Small intestine (tissue), 7 donors: Measurements from ENCODE around the gene ENAH. TPM values are rescaled to one million over a fixed set of nuclear protein-coding genes. Genes with fewer than 3 reads are reported as not detected.

Experiments used
- DNase-seq, 2 donors: peaks; one replicate each; pipeline versions ENCODE4 v3.0.0 to v3.0.0-alpha.2; 2013
- FAIRE-seq: peaks from 2 replicates; lab custom pipeline; 2012; peaks lifted over from hg19 to GRCh38; lab: Jason Lieb, UNC
- H3K27ac ChIP-seq, 3 donors: one replicate each; pipeline ENCODE4 v1.5.1; 2013; ENCODE audit warnings: low read length in 2 of 3, mild to moderate bottlenecking in 2 of 3, control low read depth in 1 of 3, inconsistent platforms in 1 of 3, low read depth in 1 of 3, moderate library complexity in 1 of 3
- H3K27me3 ChIP-seq, 3 donors: one replicate each; pipeline ENCODE4 v1.6.1; 2013; ENCODE audit warnings: low read length in 3 of 3, inconsistent platforms in 1 of 3; ENCODE audit not compliant: control insufficient read depth in 3 of 3, insufficient read depth in 3 of 3
- H3K36me3 ChIP-seq, 3 donors: one replicate each; pipeline ENCODE4 v1.6.1; 2013; ENCODE audit warnings: low read length in 3 of 3, inconsistent platforms in 1 of 3, low read depth in 1 of 3, mild to moderate bottlenecking in 1 of 3, moderate library complexity in 1 of 3; ENCODE audit not compliant: control insufficient read depth in 3 of 3, insufficient read depth in 2 of 3
- H3K4me1 ChIP-seq, 3 donors: one replicate each; pipeline ENCODE4 v1.6.1; 2013; ENCODE audit warnings: low read length in 2 of 3, inconsistent platforms in 1 of 3, low read depth in 1 of 3, mild to moderate bottlenecking in 1 of 3, moderate library complexity in 1 of 3; ENCODE audit not compliant: control insufficient read depth in 3 of 3, insufficient read depth in 2 of 3
- H3K4me3 ChIP-seq, 3 donors: one replicate each; pipeline ENCODE4 v1.5.1; 2013; ENCODE audit warnings: low read length in 3 of 3, control low read depth in 1 of 3, inconsistent platforms in 1 of 3, low read depth in 1 of 3, mild to moderate bottlenecking in 1 of 3, moderate library complexity in 1 of 3
- H3K9me3 ChIP-seq, 2 donors: one replicate each; pipeline ENCODE4 v1.6.1; 2013; ENCODE audit warnings: low read depth in 1 of 2, low read length in 1 of 2; ENCODE audit not compliant: control insufficient read depth in 2 of 2, insufficient read depth in 1 of 2
- WGBS, 3 donors: extraction: QIAGEN DNeasy Blood & Tissue Kit; methylation state at CpG; one replicate each; pipeline ENCODE4 v1.1.7; 2013; 5-methylcytosine and 5-hydroxymethylcytosine counted together
- polyA plus RNA-seq, 4 donors: library from polyadenylated mRNA; stranded (reverse) in 3 of 4; unstranded in 1 of 4; fragments of 200-250 nt in 3 of 4; fragments of 120-200 nt in 1 of 4; gene quantifications; one replicate each; pipeline versions ENCODE4 v1.2.1 to v1.2.3, GENCODE V29; 2013
- donor health status: healthy with polysubstance abuse.
- donor health status: control.
- donor health status: control.
- donor health status: Bipolar disorder and iron deficiency.
- donor health status: healthy.

The ENAH gene
- polyA plus RNA-seq, 4 donors = 4.5 to 26.0 (median 13.9) TPM

DNA sequence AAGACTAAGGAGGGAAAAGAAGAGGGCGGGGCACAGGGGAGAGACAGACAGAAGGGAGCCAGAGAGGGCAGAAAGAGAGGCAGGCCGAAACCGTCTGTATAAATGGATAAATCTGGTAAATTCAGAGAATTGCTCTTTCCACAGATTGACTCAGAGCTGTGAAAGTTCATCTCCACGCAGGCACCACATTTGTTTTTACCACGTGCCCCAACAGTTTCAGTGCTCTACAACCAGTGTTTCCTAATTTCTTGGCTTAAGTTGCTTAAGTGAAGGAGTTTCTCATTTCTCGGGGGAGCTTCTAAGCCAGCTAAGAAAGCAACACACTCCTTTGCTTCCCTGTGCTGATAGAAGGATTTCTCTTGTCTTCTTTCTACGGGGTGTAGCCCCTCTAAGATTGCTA, 87.1 kb downstream of the ENAH start:
- H3K9me3 ChIP-seq = no peaks in the 10 kb centered on the region
- no peak overlapping the region for H3K27ac ChIP-seq
- DNase-seq (no peak), FAIRE-seq (no peak)
- H3K27me3 ChIP-seq = no peaks in the 10 kb centered on the region
- no peak overlapping the region for H3K4me3 ChIP-seq
- no peaks in the 10 kb centered on the region for H3K4me1 ChIP-seq
- peaks cover 0 to 6% (median 0%) of the 10 kb centered on the region in 3 donors for H3K36me3 ChIP-seq
- WGBS, 3 donors = 66 to 91% (median 79%) methylated on average over 7 of the region's 7 CpGs

DNA sequence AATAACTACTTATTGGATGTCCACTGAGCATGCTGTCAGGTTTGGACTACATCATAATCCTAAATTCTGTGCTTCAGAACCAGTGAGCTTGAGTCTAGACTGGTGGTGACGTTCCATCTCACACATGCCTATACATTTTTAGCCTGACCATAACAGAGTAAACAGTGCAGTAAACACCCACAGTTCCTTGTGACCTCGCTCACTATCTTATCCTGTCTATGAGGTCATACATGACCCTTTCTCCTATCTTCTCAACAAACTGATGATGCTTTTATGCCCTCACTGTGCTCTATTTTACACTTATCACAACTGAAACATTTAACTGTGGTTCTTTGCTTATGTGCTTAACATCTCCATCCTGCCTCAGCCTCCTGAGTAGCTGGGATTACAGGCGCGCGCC, 91.2 kb downstream of the ENAH start:
- H3K36me3 ChIP-seq = peaks cover 0 to 10% (median 0%) of the 10 kb centered on the region in 3 donors
- WGBS, 3 donors = 92 to 98% (median 95%) methylated on average over 5 of the region's 5 CpGs
- no peak for DNase-seq
- no peak overlapping the region for H3K27ac ChIP-seq
- peaks cover 0 to 2% of the 10 kb centered on the region in 2 donors for H3K9me3 ChIP-seq
- no peak overlapping the region for H3K4me3 ChIP-seq
- no peaks in the 10 kb centered on the region for H3K4me1 ChIP-seq
- H3K27me3 ChIP-seq = no peaks in the 10 kb centered on the region
- FAIRE-seq = no peak

GRCh38 chr1:225559902-225560301, 93.0 kb downstream of the ENAH start:
- DNase-seq (no peak), FAIRE-seq (no peak)
- Histone ChIP-seq H3K36me3 (peaks cover 0 to 4% (median 0%) of the 10 kb centered on the region in 3 donors), H3K4me3 (no peak overlapping the region), H3K4me1 (no peaks in the 10 kb centered on the region), H3K27ac (no peak overlapping the region), H3K27me3 (no peaks in the 10 kb centered on the region), H3K9me3 (peaks cover 0 to 2% of the 10 kb centered on the region in 2 donors)
- 90 to 91% (median 90%) methylated on average over 3 of the region's 3 CpGs for WGBS, 3 donors

DNA sequence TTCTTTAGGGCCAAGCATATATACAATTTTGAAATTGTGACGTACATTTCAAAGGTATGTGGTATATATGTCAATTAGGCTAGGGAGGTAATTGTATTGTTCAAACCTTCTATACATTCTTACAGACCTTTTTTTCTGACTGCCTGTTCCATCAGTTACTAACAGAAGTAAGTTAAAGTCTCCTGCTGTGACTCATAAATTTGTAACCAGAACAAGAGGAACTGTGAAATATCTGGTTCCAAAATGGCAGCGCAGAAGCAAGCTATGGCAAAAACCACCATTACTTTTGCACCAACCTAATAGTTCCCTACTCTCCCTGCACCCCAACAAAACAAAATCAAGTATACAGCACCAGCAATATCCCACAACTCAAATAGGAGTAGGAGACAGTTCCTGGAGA, 93.6 kb downstream of the ENAH start:
- FAIRE-seq = no peak
- H3K36me3 ChIP-seq = peaks cover 0 to 4% (median 0%) of the 10 kb centered on the region in 3 donors
- H3K9me3 ChIP-seq = peaks cover 0 to 2% of the 10 kb centered on the region in 2 donors
- 92 to 94% (median 93%) methylated on average over 2 of the region's 2 CpGs for whole genome bisulfite sequencing, 3 donors
- no peak for DNase-seq
- no peak overlapping the region for H3K4me3 ChIP-seq
- no peaks in the 10 kb centered on the region for H3K4me1 ChIP-seq
- no peak overlapping the region for H3K27ac ChIP-seq
- no peaks in the 10 kb centered on the region for H3K27me3 ChIP-seq

DNA sequence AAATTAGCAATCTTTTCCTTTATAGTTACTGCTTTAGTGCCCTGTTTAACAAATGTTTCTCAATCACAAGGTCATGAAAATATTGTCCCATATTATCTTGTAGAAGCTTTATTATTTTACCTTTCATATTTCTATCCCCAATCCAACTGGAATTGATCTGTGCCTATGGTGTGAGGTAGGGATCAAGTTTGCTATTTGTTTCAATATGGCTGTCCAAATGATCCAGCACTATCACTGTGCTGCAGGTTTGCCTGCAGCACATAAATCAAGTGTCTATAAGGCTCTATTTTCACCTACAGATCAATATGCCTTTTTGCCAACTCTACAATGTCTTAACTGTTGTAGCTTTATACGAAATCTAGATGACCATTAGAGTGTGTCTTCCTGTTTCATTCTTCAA, 96.2 kb downstream of the ENAH start:
- no peaks in the 10 kb centered on the region for H3K27me3 ChIP-seq
- no peak for DNase-seq
- peaks cover 0 to 2% of the 10 kb centered on the region in 2 donors for H3K9me3 ChIP-seq
- 70 to 94% (median 87%) methylated on average over 1 of the region's 1 CpG for WGBS, 3 donors
- no peak for FAIRE-seq
- H3K4me1 ChIP-seq = no peaks in the 10 kb centered on the region
- H3K4me3 ChIP-seq = no peak overlapping the region
- peaks cover 0 to 4% (median 0%) of the 10 kb centered on the region in 3 donors for H3K36me3 ChIP-seq
- H3K27ac ChIP-seq = no peak overlapping the region

GRCh38 chr1:225555821-225556220, 97.1 kb downstream of the ENAH start:
- Histone ChIP-seq H3K9me3 (peaks cover 0 to 2% of the 10 kb centered on the region in 2 donors), H3K27ac (no peak overlapping the region), H3K36me3 (peaks cover 0 to 4% (median 0%) of the 10 kb centered on the region in 3 donors), H3K27me3 (no peaks in the 10 kb centered on the region), H3K4me3 (no peak overlapping the region), H3K4me1 (no peaks in the 10 kb centered on the region)
- WGBS, 3 donors = 78 to 88% (median 82%) methylated on average over 4 of the region's 4 CpGs
- DNase-seq = no peak
- FAIRE-seq = no peak

DNA sequence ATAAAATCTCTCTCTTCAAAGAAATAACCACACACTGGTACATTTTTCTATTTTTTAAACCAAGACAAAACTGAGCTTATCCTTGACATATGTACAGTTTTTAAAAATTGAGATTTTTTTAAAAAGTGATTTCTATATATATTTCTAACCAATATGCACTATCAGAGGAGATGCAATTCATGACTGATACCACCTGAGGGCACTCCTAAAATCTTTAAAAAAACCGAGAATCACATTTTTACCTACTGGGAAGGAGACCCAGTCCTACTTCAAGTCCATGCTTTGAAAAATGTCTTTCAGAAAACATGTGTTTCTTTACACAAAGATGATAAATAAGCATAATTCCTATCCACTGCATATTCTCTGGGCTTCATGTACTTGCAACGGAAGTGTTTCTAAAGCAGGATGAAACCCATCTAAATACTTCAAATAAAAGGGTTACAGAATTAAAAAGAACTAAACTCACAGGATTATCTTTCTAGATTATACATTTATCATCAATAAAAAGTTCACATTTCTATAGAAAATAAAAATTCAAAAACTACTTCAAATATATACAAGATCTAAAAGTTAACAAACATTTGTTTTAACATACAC, 98.6 kb downstream of the ENAH start:
- FAIRE-seq (peak; percentile 89), DNase-seq (peak; percentile 21 to 30)
- Histone ChIP-seq H3K36me3 (no peaks in the 10 kb centered on the region), H3K9me3 (peaks cover 0 to 2% of the 10 kb centered on the region in 2 donors), H3K27ac (no peak overlapping the region), H3K27me3 (no peaks in the 10 kb centered on the region), H3K4me1 (no peaks in the 10 kb centered on the region), H3K4me3 (no peak overlapping the region)
- 45 to 62% (median 54%) methylated on average over 2 of the region's 2 CpGs for WGBS, 3 donors

DNA sequence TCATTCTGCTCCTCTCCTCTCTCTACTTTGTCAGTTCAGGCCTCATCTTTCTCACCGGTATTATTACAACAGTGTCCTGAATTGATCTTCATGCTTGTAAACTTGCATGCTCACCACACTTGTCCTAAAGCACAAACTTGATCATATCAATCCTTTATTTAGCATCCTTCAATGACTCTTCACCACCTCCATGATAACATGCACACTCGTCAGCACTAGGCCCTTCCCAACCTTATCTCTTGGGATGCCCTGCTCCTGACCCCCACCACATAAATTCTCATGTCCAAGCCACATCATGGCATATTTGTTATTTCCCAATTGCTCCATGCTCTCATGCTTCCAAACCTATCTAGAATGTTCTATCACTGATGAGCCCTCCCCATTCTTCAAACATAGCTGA, 103.1 kb downstream of the ENAH start:
- FAIRE-seq = no peak
- no peak overlapping the region for H3K27ac ChIP-seq
- no peak for DNase-seq
- no peaks in the 10 kb centered on the region for H3K27me3 ChIP-seq
- WGBS, 3 donors = 86 to 97% (median 93%) methylated on average over 2 of the region's 2 CpGs
- no peaks in the 10 kb centered on the region for H3K36me3 ChIP-seq
- no peaks in the 10 kb centered on the region for H3K4me1 ChIP-seq
- H3K4me3 ChIP-seq = no peak overlapping the region
- H3K9me3 ChIP-seq = no peaks in the 10 kb centered on the region
